ENCODE measurements around the gene LTO1. TPM values are rescaled to one million over a fixed set of nuclear protein-coding genes. Genes with fewer than 3 reads are reported as not detected.
"Not testable (repeated sequence)": the region's sequence is repeated elsewhere in the genome, so short reads cannot be mapped to it uniquely, and the experiment has no call there.

LTO1 gene
- total RNA-seq, 1 donor from 2014 or later, result 27.6 TPM

DNA sequence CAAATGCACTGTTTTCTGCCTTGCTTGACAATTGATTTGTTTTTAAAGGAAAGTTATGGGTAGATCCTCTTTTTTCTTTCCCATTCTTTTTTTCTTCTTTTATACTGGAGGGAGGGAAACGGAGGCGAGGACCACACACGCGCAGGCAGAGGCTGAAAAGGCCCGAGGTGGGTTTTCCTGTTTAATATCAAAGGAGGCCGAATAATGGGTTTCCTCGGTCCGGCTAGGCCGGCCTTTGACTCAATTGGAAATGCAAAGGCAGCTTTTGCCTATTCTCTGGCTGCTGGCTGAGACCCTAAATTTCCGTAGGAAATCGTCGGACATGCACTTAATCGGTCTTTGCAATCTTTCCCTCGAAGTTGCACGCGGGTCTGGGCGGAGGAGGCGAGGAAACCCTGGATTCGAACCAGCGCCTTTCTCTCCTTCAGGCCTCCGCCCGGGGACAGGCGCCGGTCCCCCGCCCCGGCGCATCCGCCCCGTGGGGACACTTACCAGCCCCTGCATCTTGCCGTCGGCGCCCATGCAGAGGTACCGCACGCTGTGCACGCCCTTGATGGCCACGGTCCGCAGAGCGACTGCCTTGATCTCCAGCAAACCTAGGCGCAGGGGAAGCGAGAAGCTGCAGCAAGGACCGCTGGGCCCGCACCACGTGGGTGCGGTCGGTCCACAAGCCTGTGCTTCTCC, 27.8 kb upstream of the LTO1 start:
- intact Hi-C loops (cut with micrococcal nuclease), result loop anchor here (10.0 kb wide), 2 partner anchors 58 to 112 kb away; partner anchors contain the start of genes CCND1 and FGF3

DNA sequence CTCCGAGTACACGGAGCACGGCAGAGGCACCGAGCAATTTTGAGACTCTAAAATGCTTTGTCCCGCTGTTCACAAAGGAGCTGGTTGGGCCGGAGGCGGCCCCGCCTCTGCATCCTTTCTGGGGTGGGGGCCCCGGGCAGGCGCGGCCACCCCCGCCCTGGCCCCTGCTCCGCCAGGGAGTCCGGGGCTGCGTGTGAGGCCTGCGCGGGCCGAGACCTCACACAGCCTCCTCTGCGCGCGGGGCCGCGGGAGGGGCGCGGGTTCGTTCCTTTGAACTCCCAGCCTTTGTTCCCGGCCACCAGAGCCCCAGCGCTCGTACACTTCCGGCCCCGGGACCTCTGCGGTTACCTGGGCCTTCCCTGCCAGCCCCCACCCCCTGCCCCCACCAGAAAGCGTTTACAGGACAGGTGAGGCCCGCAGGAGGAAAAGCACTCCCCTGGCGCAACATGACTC, 27.1 kb upstream of the LTO1 start:
- intact Hi-C loops (cut with micrococcal nuclease), result loop anchor here (10.0 kb wide), 2 partner anchors 57 to 113 kb away; partner anchors contain the start of genes CCND1 and FGF3

DNA sequence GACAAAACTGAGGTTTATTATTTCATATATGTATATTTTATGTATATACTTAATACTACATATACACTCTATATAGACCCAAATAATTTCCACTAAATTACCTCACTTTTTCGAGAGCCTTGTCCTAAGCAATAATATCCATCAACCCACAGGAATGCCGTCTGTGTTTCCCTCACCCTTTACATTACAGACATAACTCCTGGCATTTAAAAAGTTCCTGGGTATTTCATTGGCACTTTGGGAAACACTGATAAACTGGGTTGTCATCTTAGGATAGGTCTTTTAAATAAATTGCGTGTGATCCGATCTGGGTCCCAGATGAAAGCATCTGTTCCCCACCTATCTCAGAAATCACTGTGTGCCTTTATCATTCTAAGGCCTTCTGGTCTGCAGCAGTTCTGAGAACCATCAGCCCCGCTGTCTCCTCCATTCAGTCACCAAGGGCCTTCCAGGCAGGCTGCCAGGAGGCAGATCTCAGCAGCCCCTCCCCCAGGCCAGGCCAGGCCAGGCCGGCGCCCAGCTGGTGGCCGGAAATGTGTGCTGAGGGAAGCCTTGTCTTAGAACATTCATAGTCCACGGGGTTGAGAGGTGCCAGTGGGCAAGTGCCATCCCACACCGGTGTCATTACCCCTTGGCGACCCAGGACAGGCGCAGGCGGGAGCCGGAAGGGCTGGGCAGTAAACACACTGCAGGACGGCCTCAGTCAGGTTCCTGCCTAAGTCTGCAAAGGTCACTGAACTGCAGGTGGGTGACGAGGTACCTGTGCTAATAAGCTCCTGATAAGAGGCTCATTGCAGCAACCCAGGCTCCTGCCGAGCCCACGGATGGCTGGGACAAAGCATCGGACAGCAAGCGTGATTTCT, 25.4 kb upstream of the LTO1 start:
- intact Hi-C loops (cut with micrococcal nuclease), result loop anchor here (10.0 kb wide), 2 partner anchors 56 to 114 kb away; partner anchors contain the start of genes CCND1 and FGF3

DNA sequence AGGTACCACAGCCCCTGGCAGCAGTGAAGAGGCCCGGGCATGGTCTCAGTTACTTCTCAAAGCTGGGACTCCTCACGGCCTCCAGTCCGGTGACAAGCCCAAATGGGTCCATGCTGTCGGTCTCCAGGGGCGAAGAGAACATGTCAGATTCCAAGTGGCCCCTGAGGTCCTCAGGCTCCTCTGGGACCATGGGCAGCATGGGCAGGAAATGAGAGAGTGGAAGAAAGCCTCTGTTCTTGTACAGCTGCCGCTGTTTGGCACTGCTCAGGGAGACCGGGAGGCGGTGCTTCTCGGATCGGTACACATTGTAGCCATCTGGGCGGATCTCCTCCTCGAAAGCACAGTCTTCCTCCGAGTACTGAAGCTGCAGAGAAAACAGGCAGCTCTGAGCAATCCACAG, 24.1 kb upstream of the LTO1 start:
- intact Hi-C loops (cut with micrococcal nuclease), result no loop called here

DNA sequence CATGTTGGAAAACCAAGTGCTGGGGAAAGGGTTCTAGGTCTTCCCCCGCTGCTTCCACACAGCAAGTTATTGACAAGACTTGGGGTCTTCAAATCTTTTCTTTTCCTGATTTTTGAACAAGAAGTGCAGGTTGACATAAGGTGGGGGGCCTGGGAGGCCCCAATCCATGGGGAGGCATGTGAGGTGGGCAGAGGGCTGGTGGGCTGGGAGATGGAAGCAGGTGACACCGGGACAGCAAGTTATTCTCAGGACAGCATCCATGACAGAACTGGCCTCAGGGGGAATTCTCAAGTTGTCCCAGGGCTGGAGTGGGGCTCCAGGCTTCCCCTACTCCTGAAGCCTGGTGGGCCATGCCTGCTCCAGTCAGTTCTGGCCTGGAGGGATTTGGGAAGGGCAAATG, 23.2 kb upstream of the LTO1 start:
- intact Hi-C loops (cut with micrococcal nuclease), result no loop called here

DNA sequence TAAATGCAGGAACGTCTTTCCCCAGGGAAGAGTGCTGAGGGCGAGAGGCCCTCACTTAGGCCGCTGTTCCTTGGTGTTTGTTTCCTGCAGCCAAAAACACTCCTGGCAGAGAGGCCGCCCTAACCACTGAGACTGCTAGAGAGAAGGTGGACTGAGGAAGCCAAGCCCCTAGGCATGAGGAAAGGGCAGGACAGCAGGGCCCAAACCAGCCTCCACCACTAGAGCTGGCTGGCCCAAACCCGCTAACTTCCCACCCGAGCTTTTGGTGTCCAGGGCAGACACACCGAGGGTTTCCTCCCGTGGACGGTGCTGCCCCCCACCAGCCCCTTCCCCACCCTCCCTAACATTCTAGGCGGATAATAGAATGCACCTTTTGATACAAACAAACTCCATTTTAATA, 22.7 kb upstream of the LTO1 start:
- intact Hi-C loops (cut with micrococcal nuclease), result no loop called here

DNA sequence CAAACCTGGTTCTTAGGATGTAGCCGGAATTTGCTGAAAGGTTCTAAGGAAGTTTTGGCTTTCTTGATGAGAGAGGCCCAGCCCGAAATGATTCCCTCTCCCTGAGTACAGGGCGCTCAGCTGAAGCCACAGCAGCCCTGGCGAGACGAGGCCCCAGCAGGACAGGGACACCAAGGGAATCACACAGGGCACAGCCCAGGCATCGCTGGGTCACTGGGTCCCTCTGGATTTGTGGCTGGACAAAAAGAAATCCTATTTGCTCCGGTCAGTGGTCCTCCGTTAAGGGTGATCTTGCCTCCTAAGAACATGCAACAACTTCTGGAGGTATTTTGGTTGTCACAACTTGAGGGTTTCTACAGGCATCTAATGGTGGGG, 22.3 kb upstream of the LTO1 start:
- intact Hi-C loops (cut with micrococcal nuclease), result no loop called here

DNA sequence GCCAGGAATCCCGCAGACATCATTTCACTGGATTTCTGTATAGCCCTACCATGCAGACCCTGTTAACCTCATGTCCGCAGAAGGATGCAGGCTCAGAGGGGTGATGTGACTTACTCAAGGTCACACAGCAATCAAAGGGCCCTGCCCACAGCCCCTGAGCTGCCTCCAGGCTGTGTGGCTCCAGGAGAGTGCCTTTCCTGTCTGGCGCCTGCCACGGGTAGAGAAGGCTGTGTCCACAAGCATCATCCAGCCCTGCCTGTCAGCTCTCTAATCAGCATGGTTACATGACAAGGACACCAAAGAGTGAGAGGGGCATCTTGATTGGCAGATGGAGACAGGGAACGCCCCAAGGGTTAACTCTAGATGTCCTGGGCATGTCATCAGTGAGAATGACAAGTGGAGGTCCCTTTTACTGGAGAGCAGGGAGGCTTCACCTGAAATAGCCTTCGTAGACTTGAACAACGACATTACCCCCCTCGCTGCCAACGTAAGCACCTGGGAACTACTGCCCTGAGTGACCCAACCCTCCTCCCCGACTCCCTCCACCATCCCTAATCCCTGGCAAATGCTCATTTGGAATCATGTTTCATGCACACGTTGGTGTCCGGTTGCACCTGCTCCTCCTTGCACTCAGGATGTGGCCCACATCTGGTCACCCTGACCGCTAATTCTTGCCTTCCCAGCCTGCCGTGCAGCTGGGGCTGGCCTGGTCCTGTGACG, 21.8 kb upstream of the LTO1 start:
- intact Hi-C loops (cut with micrococcal nuclease), result no loop called here

DNA sequence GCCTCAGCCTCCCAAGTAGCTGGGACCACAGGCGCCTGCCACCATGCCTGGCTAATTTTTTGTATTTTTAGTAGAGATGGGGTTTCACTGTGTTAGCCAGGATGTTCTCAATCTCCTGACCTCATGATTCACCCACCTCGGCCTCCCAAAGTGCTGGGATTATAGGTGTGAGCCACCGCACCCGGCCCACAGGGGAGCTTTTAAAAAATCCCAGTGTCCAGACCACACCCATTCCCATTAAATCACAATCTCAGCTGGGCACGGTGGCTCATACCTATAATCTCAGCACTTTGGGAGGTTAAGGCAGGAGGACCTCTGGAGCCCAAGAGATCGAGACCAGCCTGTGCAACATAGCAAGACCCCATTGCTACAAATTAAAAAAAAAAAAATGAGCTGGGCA, 20.8 kb upstream of the LTO1 start:
- intact Hi-C loops (cut with micrococcal nuclease), result not testable (repeated sequence)

DNA sequence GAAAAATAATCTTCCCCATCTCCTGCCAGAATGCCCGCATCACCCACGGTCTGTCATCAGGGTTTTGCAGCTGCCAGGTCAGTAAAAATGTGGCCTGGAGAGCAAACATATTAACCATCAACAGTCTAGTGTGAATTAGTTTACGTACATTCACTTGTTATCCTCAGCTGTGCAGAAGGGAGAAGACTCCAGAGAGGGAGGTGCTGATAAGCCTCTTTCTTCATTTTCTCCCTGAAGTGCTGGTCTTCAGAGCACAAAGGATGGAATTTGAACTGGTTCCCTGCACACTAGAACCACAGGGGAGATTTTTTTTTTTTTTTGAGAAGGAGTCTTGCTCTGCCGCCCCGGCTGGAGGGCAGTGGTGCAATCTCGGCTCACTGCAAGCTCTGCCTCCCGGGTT, 20.4 kb upstream of the LTO1 start:
- intact Hi-C loops (cut with micrococcal nuclease), result no loop called here

DNA sequence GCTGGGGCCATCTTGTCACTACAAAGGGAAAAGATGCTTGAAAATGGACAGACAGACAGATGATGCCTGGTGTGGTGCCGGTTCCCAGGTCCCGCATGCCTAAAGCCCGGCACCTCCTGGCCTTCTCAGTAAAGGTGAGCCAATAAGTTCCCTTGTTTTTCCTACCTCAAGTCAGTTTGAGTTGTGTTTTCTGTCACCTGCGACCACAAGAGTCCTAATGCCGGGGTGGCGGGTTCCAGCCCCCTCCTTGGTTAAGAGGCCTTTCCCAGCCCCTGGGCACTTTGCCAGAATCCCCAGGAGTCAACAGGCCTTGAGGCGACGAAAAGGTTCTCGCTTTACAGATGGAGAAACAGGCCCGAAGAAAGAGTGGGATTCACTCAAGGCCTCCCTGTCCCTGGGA, 19.6 kb upstream of the LTO1 start:
- intact Hi-C loops (cut with micrococcal nuclease), result no loop called here

DNA sequence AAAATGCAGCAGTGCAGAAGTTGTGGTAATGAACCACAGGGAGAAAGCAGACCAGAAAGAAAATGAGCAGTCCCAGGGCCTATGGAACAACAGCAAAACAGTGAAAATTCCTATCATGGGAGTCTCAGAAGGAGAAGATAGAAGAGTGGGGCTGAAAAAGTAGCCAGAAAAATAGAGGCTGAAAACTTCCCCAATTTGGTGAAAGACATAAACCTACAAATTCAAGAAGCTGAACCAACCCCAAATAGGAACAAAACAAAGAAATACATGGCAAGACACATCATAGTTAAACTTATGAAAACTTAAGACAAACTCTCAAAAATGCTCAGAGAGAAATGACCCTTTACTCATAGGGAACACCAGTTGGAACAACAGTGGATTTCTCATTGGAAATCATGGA, 17.3 kb upstream of the LTO1 start:
- intact Hi-C loops (cut with micrococcal nuclease), result no loop called here

DNA sequence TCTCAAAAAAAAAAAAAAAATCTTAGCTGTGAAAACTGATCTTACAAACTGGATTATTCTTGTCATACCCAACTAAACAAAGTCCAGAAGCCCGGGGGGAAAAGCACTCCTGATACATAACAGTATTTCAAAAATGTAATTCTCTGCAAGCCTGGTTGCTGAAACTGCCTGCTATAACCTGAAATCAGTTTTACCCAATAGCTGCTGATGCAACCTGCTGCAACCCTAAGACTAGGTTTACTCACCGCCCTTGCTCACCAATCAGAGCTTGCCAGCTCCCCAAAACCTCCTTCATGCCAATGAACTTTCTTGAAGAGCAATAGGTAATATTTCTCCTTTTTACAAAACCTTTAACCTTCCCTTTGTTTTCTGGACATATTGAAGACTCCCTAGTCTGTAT, 16.3 kb upstream of the LTO1 start:
- intact Hi-C loops (cut with micrococcal nuclease), result no loop called here

DNA sequence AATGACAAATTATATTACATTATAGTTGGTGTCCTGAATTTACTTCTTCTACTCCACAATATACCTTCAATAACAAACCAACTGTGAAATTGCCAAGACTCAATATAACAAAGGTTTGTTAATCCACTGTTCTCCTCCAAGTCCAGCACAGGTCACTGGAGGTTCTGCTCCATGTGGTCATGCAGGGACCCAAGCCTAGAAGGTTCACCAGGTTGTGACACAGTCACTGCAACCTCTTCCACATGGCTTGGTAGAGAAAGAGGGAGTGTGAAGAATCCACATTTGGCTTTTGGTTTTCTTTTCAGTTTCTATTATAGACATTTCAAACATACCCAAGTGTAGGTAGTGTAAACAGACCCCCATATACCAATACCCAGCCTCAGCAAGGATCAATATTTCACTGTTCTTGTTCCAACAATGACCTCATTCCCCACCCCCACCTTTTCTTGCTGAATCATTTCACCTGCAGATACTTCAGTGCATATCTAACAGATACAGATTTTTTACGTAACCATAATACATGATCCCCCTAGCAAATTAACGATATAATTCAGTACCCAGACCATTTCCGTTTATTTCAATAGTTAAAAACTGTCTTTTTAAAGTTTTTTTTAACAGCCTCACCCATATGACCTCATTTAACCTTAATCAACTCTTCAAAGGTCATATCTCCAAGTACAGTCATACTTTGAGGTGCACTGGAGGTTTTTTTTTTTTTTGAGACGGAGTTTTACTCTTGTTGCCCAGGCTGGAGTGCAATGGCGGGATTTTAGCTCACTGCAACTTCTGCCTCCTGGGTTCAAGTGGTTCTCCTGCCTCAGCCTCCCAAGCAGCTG, 14.5 kb upstream of the LTO1 start:
- intact Hi-C loops (cut with micrococcal nuclease), result loop anchor here (5.0 kb wide), 1 partner anchor 503 kb away; no protein-coding TSS in a partner anchor

DNA sequence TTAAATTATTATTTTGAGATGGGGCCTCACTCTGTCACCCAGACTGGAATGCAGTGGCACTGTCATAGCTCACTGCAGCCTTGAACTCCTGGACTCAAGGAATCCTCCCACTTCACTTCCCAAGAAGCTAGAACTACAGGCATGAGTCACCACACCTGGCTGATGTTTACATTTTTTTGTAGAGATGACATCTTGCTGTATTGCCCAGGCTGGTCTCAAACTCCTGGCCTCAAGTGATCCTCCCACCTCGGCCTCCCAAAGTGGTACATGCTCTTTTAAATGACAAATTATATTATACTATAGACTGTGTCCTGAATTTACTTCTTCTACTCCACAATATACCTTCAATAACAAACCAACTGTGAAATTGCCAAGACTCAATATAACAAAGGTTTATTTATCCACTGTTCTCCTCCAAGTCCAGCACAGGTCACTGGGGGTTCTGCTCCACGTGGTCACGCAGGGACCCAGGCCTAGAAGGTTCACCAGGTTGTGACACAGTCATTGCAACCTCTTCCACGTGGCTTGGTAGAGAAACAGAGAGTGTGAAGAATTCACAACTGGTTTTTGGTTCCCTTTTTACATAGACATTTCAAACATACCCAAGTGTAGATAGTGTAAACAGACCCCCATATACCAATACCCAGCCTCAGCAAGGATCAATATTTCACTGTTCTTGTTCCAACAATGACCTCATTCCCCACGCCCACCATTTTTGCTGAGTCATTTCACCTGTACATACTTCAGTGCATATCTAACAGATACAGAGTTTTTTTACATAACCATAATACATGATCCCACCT, 13.0 kb upstream of the LTO1 start:
- intact Hi-C loops (cut with micrococcal nuclease), result loop anchor here (5.0 kb wide), 1 partner anchor 504 kb away; no protein-coding TSS in a partner anchor

DNA sequence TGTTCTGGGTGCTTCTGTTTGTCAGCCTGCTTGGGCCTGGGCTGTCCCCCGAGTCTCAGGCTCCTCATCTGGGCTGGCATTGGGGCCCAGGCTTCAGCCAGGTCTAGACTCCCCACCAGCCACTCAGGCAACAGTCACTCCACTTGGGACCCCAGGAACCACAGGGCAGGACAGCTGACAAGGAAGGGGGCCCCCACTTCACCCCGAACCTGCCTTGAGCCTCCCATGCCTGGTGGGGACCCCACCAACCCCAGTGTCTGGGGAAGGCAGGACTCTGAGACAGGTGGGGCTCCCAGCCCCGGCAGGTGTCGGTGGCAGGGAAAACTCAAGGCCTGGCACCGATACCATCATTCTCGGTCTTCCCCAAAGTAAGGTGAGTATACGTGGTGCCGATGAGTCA, 11.7 kb upstream of the LTO1 start:
- intact Hi-C loops (cut with micrococcal nuclease), result loop anchor here (1.0 to 5.0 kb wide), 2 partner anchors 201 to 505 kb away; no protein-coding TSS in a partner anchor

DNA sequence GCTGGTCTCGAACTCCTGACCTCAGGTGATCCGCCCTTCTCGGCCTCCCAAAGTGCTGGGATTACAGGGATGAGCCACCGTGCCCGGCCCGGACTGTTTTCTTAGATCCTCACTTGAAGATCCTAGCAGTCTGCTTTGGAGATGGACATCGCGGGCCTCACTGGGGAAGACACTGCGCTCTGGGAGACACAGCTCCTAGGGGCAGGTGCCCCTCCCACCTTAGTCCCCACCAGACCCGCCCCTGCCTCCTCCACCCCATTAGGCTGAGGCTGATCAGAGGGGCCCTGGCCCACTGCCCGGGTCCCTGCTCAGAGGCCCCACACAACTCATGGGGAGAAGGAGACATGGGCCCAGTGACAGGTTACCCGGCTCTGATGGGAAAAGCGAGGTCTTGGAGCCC, 11.3 kb upstream of the LTO1 start:
- intact Hi-C loops (cut with micrococcal nuclease), result loop anchor here (1.0 to 5.0 kb wide), 2 partner anchors 202 to 506 kb away; no protein-coding TSS in a partner anchor

DNA sequence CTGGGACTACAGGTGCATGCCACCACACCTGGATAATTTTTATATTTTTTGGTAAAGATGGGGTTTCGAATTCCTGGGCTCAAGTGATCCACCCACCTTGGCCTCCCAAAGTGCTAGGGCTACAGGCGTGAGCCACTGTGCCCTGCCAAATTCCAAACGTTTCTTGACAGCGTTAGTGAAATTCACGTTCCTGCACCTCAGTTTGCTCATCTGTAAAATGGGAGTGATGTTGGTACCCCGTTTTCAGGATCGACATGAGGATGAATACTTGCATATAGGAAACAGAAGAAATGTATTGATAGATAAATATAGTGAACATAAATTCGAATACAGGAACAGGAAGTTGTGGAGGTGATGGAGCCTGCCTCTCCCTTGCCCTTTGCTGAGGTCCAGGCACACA, 10.2 kb upstream of the LTO1 start:
- intact Hi-C loops (cut with micrococcal nuclease), result loop anchor here (5.0 kb wide), 1 partner anchor 507 kb away; no protein-coding TSS in a partner anchor

DNA sequence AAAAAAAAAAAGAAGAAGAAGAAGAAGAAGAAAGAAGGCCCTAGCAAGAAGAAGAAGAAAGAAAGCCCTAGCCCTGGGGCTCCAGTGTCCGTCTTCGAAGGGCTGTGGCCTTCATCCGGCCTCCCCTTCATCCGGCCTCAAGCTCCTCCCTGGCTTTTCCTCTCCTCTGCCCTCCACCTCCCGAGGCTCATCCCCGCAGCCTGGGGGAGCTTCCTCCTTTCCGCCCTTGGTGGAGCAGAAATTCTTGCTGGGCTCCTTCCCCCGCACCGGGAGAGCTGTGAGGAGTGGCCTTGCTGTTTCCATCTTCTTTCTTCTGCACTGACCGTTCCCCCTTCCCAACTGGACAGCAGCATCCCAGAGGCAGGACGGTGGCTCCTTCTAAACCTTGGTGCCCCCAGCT, 9.5 kb upstream of the LTO1 start:
- intact Hi-C loops (cut with micrococcal nuclease), result loop anchor here (5.0 kb wide), 1 partner anchor 508 kb away; no protein-coding TSS in a partner anchor
